Endothelial cell of umbilical vein (primary cell): ENCODE measurements around the gene NOP9. TPM values are rescaled to one million over a fixed set of nuclear protein-coding genes. Genes with fewer than 3 reads are reported as not detected.

Experiments
- BruUV-seq: library from RNA; stranded (reverse); fragments of 400-500 nt; replicated peaks from 2 replicates; lab custom pipeline; 2021; lab: Mats Ljungman, UMichigan
- CTCF ChIA-PET: fragments of 300-600, 350-600 bp; sonication (Branson Sonifier 250); formaldehyde crosslinking; loops from one replicate; lab custom pipeline; 2021; ENCODE audit warnings: antibody characterized with exemption, inconsistent platforms; lab: Charles Lee
- POLR2A ChIA-PET: fragments of 300-600, 350-600 bp; sonication (Branson Sonifier 250); formaldehyde crosslinking; loops from one replicate; lab custom pipeline; 2021; ENCODE audit warnings: antibody characterized with exemption, inconsistent platforms; lab: Charles Lee
- DNase-seq: peaks from one replicate; pipeline ENCODE4 v3.0.0-alpha.2; 2011; ENCODE audit warnings: low read depth, low spot score
- FAIRE-seq: peaks from 2 replicates; lab custom pipeline; 2011; peaks lifted over from hg19 to GRCh38; lab: Jason Lieb, UNC
- H2AFZ ChIP-seq: 2 replicates; pipeline ENCODE4 v1.6.0; 2012; ENCODE audit warnings: low read depth, low read length, control low read depth, inconsistent platforms
- H3K27ac ChIP-seq: 2 replicates; pipeline ENCODE4 v1.5.1; 2011; ENCODE audit warnings: low read depth, mild to moderate bottlenecking, control low read depth, low read length, moderate library complexity; ENCODE audit not compliant: insufficient read depth
- H3K27me3 ChIP-seq, 2 experiments: 2 replicates each; pipeline versions ENCODE4 v1.6.0 to v1.6.1; 2011; ENCODE audit warnings: low read length in 2 of 2, mixed read lengths in 1 of 2; ENCODE audit not compliant: control insufficient read depth in 2 of 2, insufficient read depth in 2 of 2
- H3K36me3 ChIP-seq, 2 experiments: 2 replicates in 1 of 2; 3 replicates in 1 of 2; pipeline ENCODE4 v1.5.1; 2011; ENCODE audit warnings: low read length in 2 of 2, mild to moderate bottlenecking in 1 of 2, moderate library complexity in 1 of 2; ENCODE audit not compliant: control insufficient read depth in 2 of 2, insufficient read depth in 2 of 2; ENCODE audit errors: extremely low read depth in 1 of 2
- H3K4me1 ChIP-seq: 3 replicates; pipeline ENCODE4 v1.5.1; 2011; ENCODE audit warnings: mild to moderate bottlenecking, low read length; ENCODE audit not compliant: control insufficient read depth, insufficient read depth; ENCODE audit errors: extremely low read depth
- H3K4me2 ChIP-seq: 2 replicates; pipeline ENCODE4 v1.6.1; 2011; ENCODE audit warnings: low read length, control low read depth, mixed read lengths; ENCODE audit not compliant: insufficient read depth
- H3K4me3 ChIP-seq, 3 experiments: fragments of 200-600 bp in 1 of 3; sonication (generic), shearing (Covaris generic) in 1 of 3; replicated peaks in 1 of 3; 2 replicates each; pipeline ENCODE4 v1.5.1; 2011 to 2016; ENCODE audit warnings: control low read depth in 3 of 3, low read length in 3 of 3, mild to moderate bottlenecking in 2 of 3, inconsistent platforms in 1 of 3, low read depth in 1 of 3, moderate library complexity in 1 of 3; ENCODE audit not compliant: insufficient read depth in 1 of 3
- H3K79me2 ChIP-seq: 2 replicates; pipeline ENCODE4 v1.6.0; 2012; ENCODE audit warnings: low read length, inconsistent platforms; ENCODE audit not compliant: control insufficient read depth, insufficient read depth
- H3K9ac ChIP-seq: replicated peaks from 2 replicates; pipeline ENCODE3; 2011; ENCODE audit warnings: low read length, control low read depth; ENCODE audit not compliant: insufficient read depth; ENCODE audit errors: extremely low read depth
- H3K9me1 ChIP-seq: replicated peaks from 3 replicates; pipeline ENCODE4 v1.6.0; 2011; ENCODE audit warnings: mild to moderate bottlenecking, low read length; ENCODE audit not compliant: control insufficient read depth, insufficient read depth; ENCODE audit errors: extremely low read depth
- H3K9me3 ChIP-seq: replicated peaks from 2 replicates; pipeline ENCODE4 v1.5.1; 2012; ENCODE audit warnings: low read length, inconsistent platforms; ENCODE audit not compliant: control insufficient read depth, insufficient read depth
- H4K20me1 ChIP-seq: replicated peaks from 2 replicates; pipeline ENCODE3; 2011; ENCODE audit warnings: mild to moderate bottlenecking, low read length; ENCODE audit not compliant: control insufficient read depth, insufficient read depth; ENCODE audit errors: extremely low read depth
- CTCF ChIP-seq, 2 donors: IDR thresholded peaks; 1 replicate in 1 of 2; 2 replicates in 1 of 2; pipeline ENCODE4 v1.5.1; 2011; ENCODE audit warnings: low read length in 2 of 2, mild to moderate bottlenecking in 2 of 2, moderate library complexity in 2 of 2, control low read depth in 1 of 2, inconsistent platforms in 1 of 2, low read depth in 1 of 2; ENCODE audit not compliant: insufficient read depth in 1 of 2; ENCODE audit errors: extremely low read depth in 1 of 2
- EZH2 ChIP-seq: IDR thresholded peaks from 2 replicates; pipeline ENCODE4 v1.6.1; 2012; ENCODE audit warnings: borderline replicate concordance, low read depth, mild to moderate bottlenecking, moderate library complexity, low read length, inconsistent platforms; ENCODE audit not compliant: severe bottlenecking
- FOS ChIP-seq: IDR thresholded peaks from 2 replicates; pipeline ENCODE4 v1.6.1; 2011; ENCODE audit warnings: mild to moderate bottlenecking, low read length, moderate library complexity, borderline replicate concordance; ENCODE audit not compliant: insufficient read depth
- GATA2 ChIP-seq: IDR thresholded peaks from 2 replicates; pipeline ENCODE4 v1.7.0; 2011; ENCODE audit warnings: low read depth, mild to moderate bottlenecking, moderate library complexity, mixed read lengths, low read length; ENCODE audit not compliant: insufficient read length, insufficient read depth
- JUN ChIP-seq: IDR thresholded peaks from 2 replicates; pipeline ENCODE4 v1.6.1; 2011; ENCODE audit warnings: borderline replicate concordance, low read depth; ENCODE audit not compliant: insufficient read length, insufficient read depth
- MAX ChIP-seq: IDR thresholded peaks from 2 replicates; pipeline ENCODE4 v1.6.1; 2011; ENCODE audit not compliant: insufficient read depth, insufficient read length
- MYC ChIP-seq: IDR thresholded peaks from one replicate; pipeline ENCODE4 v1.6.1; 2011; ENCODE audit warnings: mild to moderate bottlenecking, low read depth, low read length
- POLR2A ChIP-seq: IDR thresholded peaks from 2 replicates; pipeline ENCODE4 v1.6.1; 2012; ENCODE audit warnings: low read depth, mild to moderate bottlenecking, control low read depth, low read length
- POLR2AphosphoS5 ChIP-seq: IDR thresholded peaks from 2 replicates; pipeline ENCODE4 v1.6.1; 2012; ENCODE audit warnings: low read depth, mild to moderate bottlenecking, control low read depth, low read length, moderate library complexity; ENCODE audit not compliant: insufficient read depth
- dilution Hi-C: fragments of 300-500 bp; cut with MboI; formaldehyde crosslinking; loops from one replicate; pipeline ENCODE4 v1.15.0; 2019; ENCODE audit warnings: low sequenced_read_pairs; ENCODE audit not compliant: extremely low pct_ligation_motif_present
- intact Hi-C: fragments of 100-400 bp; cut with micrococcal nuclease; formaldehyde crosslinking; loops from one replicate; pipeline ENCODE4 v1.10.0; 2022
- polyA plus RNA-seq, 4 experiments: library from polyadenylated mRNA; depleted of rRNA in 3 of 4; stranded (reverse) in 3 of 4; unstranded in 1 of 4; fragments of >200 nt; gene quantifications; 2 replicates each; pipeline versions ENCODE4 v1.2.1 to v1.2.3, GENCODE V29; 2011 to 2012; ENCODE audit warnings: missing spikeins in 1 of 4
- total RNA-seq: library from RNA; stranded (reverse); gene quantifications from 2 replicates; pipeline ENCODE4 v1.2.3, GENCODE V29; 2021

The NOP9 gene
- total and polyA plus RNA-seq, 2 donors (not counting 3 experiments of a cell fraction or from before 2014, with no cell fraction given): 16.2 to 31.0 TPM

- dilution Hi-C loops: no loop called here
- H3K27me3 ChIP-seq: no peaks in the 10 kb centered on the region
- no peaks in the 10 kb centered on the region for H4K20me1 ChIP-seq
- no peak overlapping the region for H3K9ac ChIP-seq
- no peaks in the 10 kb centered on the region for H3K79me2 ChIP-seq
- H3K9me1 ChIP-seq: no peaks in the 10 kb centered on the region
- no peaks in the 10 kb centered on the region for H3K4me1 ChIP-seq
- no peak for TF ChIP-seq POLR2AphosphoS5
- no peak for TF ChIP-seq EZH2
- no peak for TF ChIP-seq MYC
- no peak for TF ChIP-seq JUN
- TF ChIP-seq POLR2A: no peak
- TF ChIP-seq MAX: no peak
- TF ChIP-seq FOS: no peak
- TF ChIP-seq CTCF (IDR thresholded peaks at IDR 0.05; ENCODE audit: extremely low read depth in 1 of 2, insufficient read depth in 1 of 2, low read depth in 1 of 2, low read length in 2 of 2): no peak
- no peak for TF ChIP-seq GATA2
- no peak overlapping the region for H2AFZ ChIP-seq
- intact Hi-C loops: no loop called here
- H3K9me3 ChIP-seq: no peaks in the 10 kb centered on the region
- DNase-seq (no peak), FAIRE-seq (no peak)
- no TSS peak for BruUV-seq
- H3K36me3 ChIP-seq: no peaks in the 10 kb centered on the region
- H3K27ac ChIP-seq: no peak overlapping the region
- ChIA-PET POLR2A (no interaction called here), CTCF (interaction anchor here (0.9 to 1.6 kb wide), 3 partner anchors 12 to 23 kb away, joined by 3 to 4 read pairs (median 3); partner anchors contain the start of gene CIDEB)
- H3K4me2 ChIP-seq: no peak overlapping the region
- H3K4me3 ChIP-seq: no peak overlapping the region
These were observed 15.1 kb upstream of the NOP9 start for GRCh38 chr14:24284501-24285035.
